GM12801 (cell line): ENCODE results near the gene RIMBP2.

Experiments used
- CTCF ChIP-seq: IDR thresholded peaks from one replicate; pipeline ENCODE4 v1.5.1; 2011; ENCODE audit warnings: control low read depth; ENCODE audit not compliant: insufficient read length; ENCODE audit errors: extremely low read depth

The RIMBP2 gene

GRCh38 chr12:130504840-130505175 is 211.3 kb downstream of the RIMBP2 start:
- no peak for TF ChIP-seq CTCF

- no peak for TF ChIP-seq CTCF
These were observed 211.8 kb downstream of the RIMBP2 start for GRCh38 chr12:130504110-130504839.

GRCh38 chr12:130501821-130502220 is 214.3 kb downstream of the RIMBP2 start:
- no peak for TF ChIP-seq CTCF

GRCh38 chr12:130500835-130501330 is 215.2 kb downstream of the RIMBP2 start:
- TF ChIP-seq CTCF, result no peak

GRCh38 chr12:130499474-130499873 is 216.6 kb downstream of the RIMBP2 start:
- TF ChIP-seq CTCF, result no peak

GRCh38 chr12:130498589-130499385 is 217.3 kb downstream of the RIMBP2 start:
- no peak for TF ChIP-seq CTCF

- TF ChIP-seq CTCF, result no peak
These were observed 218.1 kb downstream of the RIMBP2 start for GRCh38 chr12:130497991-130498390.
